Body of pancreas (tissue), 4 donors: ENCODE data around the gene EMSY. TPM values are rescaled to one million over a fixed set of nuclear protein-coding genes. Genes with fewer than 3 reads are reported as not detected.

ENCODE experiments used
- ATAC-seq: fragments of 150-250 bp; one replicate; pipeline ENCODE4 v1.9.1; 2016
- DNase-seq, 4 donors: peaks; one replicate each; pipeline ENCODE4 v3.0.0-alpha.2; 2019
- H3K27ac ChIP-seq, 4 donors: fragments of 200-600 bp; sonication (generic); 1 replicate in 3 of 4; 2 replicates in 1 of 4; pipeline versions ENCODE4 v1.5.1 to v1.6.1; 2016 to 2019; ENCODE audit warnings: mild to moderate bottlenecking in 1 of 4, mixed read lengths in 1 of 4, moderate library complexity in 1 of 4
- H3K27me3 ChIP-seq, 2 donors: fragments of 200-600 bp; sonication (generic); one replicate each; pipeline ENCODE4 v1.6.0; 2016; ENCODE audit warnings: mild to moderate bottlenecking in 1 of 2
- H3K36me3 ChIP-seq, 2 donors: fragments of 200-600 bp; sonication (generic); replicated peaks in 1 of 2; 2 replicates each; pipeline ENCODE4 v1.5.1; 2016; ENCODE audit warnings: low read depth in 2 of 2; ENCODE audit not compliant: insufficient read depth in 1 of 2
- H3K4me1 ChIP-seq: fragments of 200-600 bp; sonication (generic); one replicate; pipeline ENCODE4 v1.6.0; 2016
- H3K4me3 ChIP-seq, 2 donors: fragments of 200-600 bp; sonication (generic); 1 replicate in 1 of 2; 2 replicates in 1 of 2; pipeline ENCODE4 v1.5.1; 2016 to 2019
- H3K9me3 ChIP-seq, 3 donors: fragments of 200-600 bp; sonication (generic); 1 replicate in 2 of 3; 2 replicates in 1 of 3; pipeline ENCODE4 v1.5.1; 2016
- CTCF ChIP-seq, 7 experiments: fragments of 450-650 bp in 4 of 7; fragments of 200-600 bp in 3 of 7; sonication (generic) in 3 of 7; IDR thresholded peaks; one replicate each; pipeline ENCODE4 v1.5.1; 2016 to 2019; ENCODE audit warnings: antibody characterized with exemption in 7 of 7
- POLR2A ChIP-seq, 3 donors: fragments of 450-650 bp; IDR thresholded peaks; one replicate each; pipeline ENCODE4 v1.6.1; 2016; ENCODE audit warnings: antibody characterized with exemption in 3 of 3, mild to moderate bottlenecking in 2 of 3
- WGBS, 2 donors: methylation state at CpG; one replicate each; pipeline ENCODE4 v1.1.5; 2017; 5-methylcytosine and 5-hydroxymethylcytosine counted together
- intact Hi-C: fragments of 100-400 bp; cut with DNase I; formaldehyde crosslinking; loops from one replicate; pipeline ENCODE4 v1.15.1; 2023
- total RNA-seq, 2 donors: library from RNA; depleted of rRNA; stranded (reverse); fragments of >200 nt; gene quantifications; one replicate each; pipeline ENCODE4 v1.1.0, GENCODE V29; 2016

EMSY gene
- total RNA-seq, 2 donors from 2014 or later: 13.5 to 30.3 TPM

- TF ChIP-seq POLR2A (IDR thresholded peaks at IDR 0.05) (no peak), CTCF (IDR thresholded peaks at IDR 0.05) (no peak)
- Histone ChIP-seq H3K27ac (no peak overlapping the region), H3K36me3 (no peaks in the 10 kb centered on the region), H3K9me3 (no peaks in the 10 kb centered on the region), H3K4me3 (no peak overlapping the region), H3K4me1 (no peaks in the 10 kb centered on the region), H3K27me3 (no peaks in the 10 kb centered on the region)
- WGBS, 2 donors: 77 to 86% methylated on average over 8 of the region's 8 CpGs
- DNase-seq: no peak
- intact Hi-C loops: no loop called here
- no peak for ATAC-seq
These were observed 109.0 kb downstream of the EMSY start for GRCh38 chr11:76553554-76554476.

GRCh38 chr11:76554767-76555166 lies 109.9 kb downstream of the EMSY start:
- Histone ChIP-seq H3K4me3 (no peak overlapping the region), H3K27me3 (no peaks in the 10 kb centered on the region), H3K27ac (no peak overlapping the region), H3K4me1 (no peaks in the 10 kb centered on the region), H3K36me3 (no peaks in the 10 kb centered on the region), H3K9me3 (no peaks in the 10 kb centered on the region)
- ATAC-seq (no peak), DNase-seq (no peak)
- TF ChIP-seq CTCF (IDR thresholded peaks at IDR 0.05) (no peak), POLR2A (IDR thresholded peaks at IDR 0.05) (no peak)
- intact Hi-C loops: no loop called here
- WGBS, 2 donors: 77 to 81% methylated on average over 6 of the region's 6 CpGs

- Histone ChIP-seq H3K27me3 (no peaks in the 10 kb centered on the region), H3K36me3 (no peaks in the 10 kb centered on the region), H3K4me3 (no peak overlapping the region), H3K27ac (no peak overlapping the region), H3K9me3 (no peaks in the 10 kb centered on the region), H3K4me1 (no peaks in the 10 kb centered on the region)
- 91 to 94% methylated on average over 3 of the region's 3 CpGs for WGBS, 2 donors
- no peak for DNase-seq
- no peak for ATAC-seq
- intact Hi-C loops: no loop called here
- no peak for TF ChIP-seq CTCF (IDR thresholded peaks at IDR 0.05)
- no peak for TF ChIP-seq POLR2A (IDR thresholded peaks at IDR 0.05)
These were observed 112.6 kb downstream of the EMSY start for GRCh38 chr11:76557466-76557865.

- Histone ChIP-seq H3K4me1 (no peaks in the 10 kb centered on the region), H3K9me3 (no peaks in the 10 kb centered on the region), H3K27ac (no peak overlapping the region), H3K36me3 (no peaks in the 10 kb centered on the region), H3K4me3 (no peak overlapping the region), H3K27me3 (no peaks in the 10 kb centered on the region)
- DNase-seq (no peak), ATAC-seq (no peak)
- TF ChIP-seq POLR2A (IDR thresholded peaks at IDR 0.05) (no peak), CTCF (IDR thresholded peaks at IDR 0.05) (no peak)
- intact Hi-C loops: no loop called here
- 57 to 75% methylated on average over 1 of the region's 1 CpG for WGBS, 2 donors
These were observed 113.7 kb downstream of the EMSY start for GRCh38 chr11:76558473-76558872.

GRCh38 chr11:76558891-76559290 lies 114.1 kb downstream of the EMSY start:
- no peak for TF ChIP-seq POLR2A (IDR thresholded peaks at IDR 0.05)
- TF ChIP-seq CTCF (IDR thresholded peaks at IDR 0.05): no peak
- no peak overlapping the region for H3K27ac ChIP-seq
- intact Hi-C loops: no loop called here
- H3K27me3 ChIP-seq: no peaks in the 10 kb centered on the region
- H3K36me3 ChIP-seq: no peaks in the 10 kb centered on the region
- no peaks in the 10 kb centered on the region for H3K4me1 ChIP-seq
- H3K4me3 ChIP-seq: no peak overlapping the region
- no peak for DNase-seq
- WGBS, 2 donors: 69 to 97% methylated on average over 1 of the region's 1 CpG
- H3K9me3 ChIP-seq: no peaks in the 10 kb centered on the region
- no peak for ATAC-seq
